Dermis microvascular lymphatic vessel endothelial cell (primary cell): ENCODE data around the gene PPAT. TPM values are rescaled to one million over a fixed set of nuclear protein-coding genes. Genes with fewer than 3 reads are reported as not detected.
"Not testable (repeated sequence)": the region's sequence is repeated elsewhere in the genome, so short reads cannot be mapped to it uniquely, and the experiment has no call there.

Experiments used
- DNase-seq, 2 donors: peaks; one replicate each; pipeline versions ENCODE4 v3.0.0 to v3.0.0-alpha.2; 2010; ENCODE audit warnings: low read depth in 2 of 2
- total RNA-seq: library from RNA; depleted of rRNA; stranded (reverse); fragments of >200 nt; gene quantifications from 2 replicates; pipeline ENCODE4 v1.2.1, GENCODE V29; 2014

The PPAT gene
- total RNA-seq, 1 donor from 2014 or later: 12.2 TPM

- DNase-seq: peak; percentile 91 to 96
These were observed 48.1 kb downstream of the PPAT start, which contains the start of gene AASDH for GRCh38 chr4:56387023-56388001. Gene AASDH, minus strand, starts transcription at chr4:56387491. Its CDS starts 3,192 bp downstream, at chr4:56384299.

GRCh38 chr4:56386091-56386490, 49.3 kb downstream of the PPAT start:
- DNase-seq: no peak

GRCh38 chr4:56375458-56375857, 60.0 kb downstream of the PPAT start:
- no peak for DNase-seq

GRCh38 chr4:56374956-56375355, 60.5 kb downstream of the PPAT start:
- no peak for DNase-seq

- DNase-seq: no peak
These were observed 62.6 kb downstream of the PPAT start for GRCh38 chr4:56372774-56373173.

- DNase-seq: peak in 1 of 2 donors; percentile 21
These were observed 63.8 kb downstream of the PPAT start for GRCh38 chr4:56371426-56372220.

GRCh38 chr4:56370377-56370776, 65.0 kb downstream of the PPAT start:
- no peak for DNase-seq

- not testable (repeated sequence) for DNase-seq
These were observed 72.4 kb downstream of the PPAT start for GRCh38 chr4:56362981-56363380.

- no peak for DNase-seq
These were observed 75.3 kb downstream of the PPAT start for GRCh38 chr4:56360071-56360470.

GRCh38 chr4:56356650-56357049, 78.8 kb downstream of the PPAT start:
- DNase-seq: no peak

GRCh38 chr4:56348576-56348975, 86.8 kb downstream of the PPAT start:
- no peak for DNase-seq

- no peak for DNase-seq
These were observed 90.0 kb downstream of the PPAT start for GRCh38 chr4:56345458-56345857.

Other genes starting within 250 kb of the PPAT start
- 6.7 and 9.0 TPM in 2 replicates for gene AASDH, start 48.1 kb downstream of the PPAT start, total RNA-seq
- gene PAICS, start 645 bp upstream of the PPAT start, total RNA-seq: 22.5 and 27.1 TPM in 2 replicates
- gene SRP72, start 32.0 kb upstream of the PPAT start, total RNA-seq: 60.2 and 66.9 TPM in 2 replicates
- under 0.01 TPM in 1 of 2 replicates, not detected in the other for gene ARL9, start 70.2 kb upstream of the PPAT start, total RNA-seq
- gene HOPX, start 245.7 kb upstream of the PPAT start, total RNA-seq: 1.5 and 7.6 TPM in 2 replicates